Activated CD4-positive, alpha-beta T cell treated with anti-CD3 and anti-CD28 coated beads for 36 hours (primary cell): ENCODE data around the gene SAA4. TPM values are rescaled to one million over a fixed set of nuclear protein-coding genes. Genes with fewer than 3 reads are reported as not detected.
"Not testable (repeated sequence)": the region's sequence is repeated elsewhere in the genome, so short reads cannot be mapped to it uniquely, and the experiment has no call there.

Experiments
- ATAC-seq: fragments of 200-7000 bp; cut with Tn5 transposase; one replicate; pipeline ENCODE4 v1.10.0; 2021; ENCODE audit warnings: mild to moderate bottlenecking, moderate library complexity
- CTCF ChIA-PET: fragments of 350-600 bp; sonication (Branson Sonifier 250); formaldehyde crosslinking; loops from one replicate; lab custom pipeline; 2021; ENCODE audit warnings: antibody characterized with exemption; lab: Charles Lee
- POLR2A ChIA-PET: fragments of 350-600 bp; sonication (Branson Sonifier 250); formaldehyde crosslinking; loops from one replicate; lab custom pipeline; 2021; ENCODE audit warnings: antibody characterized with exemption, inconsistent platforms; lab: Charles Lee
- DNase-seq: peaks from one replicate; pipeline ENCODE4 v3.0.0-alpha.2; 2020
- H3K27ac Mint-ChIP-seq: one replicate; pipeline ENCODE4 v1.8.0; 2021; ENCODE audit warnings: mixed read lengths
- H3K27me3 Mint-ChIP-seq: one replicate; pipeline ENCODE4 v1.8.0; 2021; ENCODE audit warnings: mixed read lengths
- H3K36me3 Mint-ChIP-seq: one replicate; pipeline ENCODE4 v1.8.0; 2021; ENCODE audit warnings: low read depth, mixed read lengths
- H3K4me1 Mint-ChIP-seq: one replicate; pipeline ENCODE4 v1.8.0; 2021; ENCODE audit warnings: mixed read lengths
- H3K4me3 Mint-ChIP-seq: one replicate; pipeline ENCODE4 v1.8.0; 2021; ENCODE audit warnings: mild to moderate bottlenecking, moderate library complexity, mixed read lengths
- H3K9me3 Mint-ChIP-seq: one replicate; pipeline ENCODE4 v1.8.0; 2021; ENCODE audit warnings: low read depth, mixed read lengths
- intact Hi-C, 2 experiments: fragments of 100-400 bp; cut with DNase I in 1 of 2; cut with micrococcal nuclease in 1 of 2; formaldehyde crosslinking; loops; one replicate each; pipeline versions ENCODE4 v1.14.2 to v1.15.1; 2022 to 2024; cut with DNase I, micrococcal nuclease
- total RNA-seq, 2 experiments: library from RNA; stranded (reverse); gene quantifications; one replicate each; pipeline ENCODE4 v1.2.3, GENCODE V29; 2021

The SAA4 gene
- total RNA-seq, 2 experiments from 2014 or later, result not detected

DNA sequence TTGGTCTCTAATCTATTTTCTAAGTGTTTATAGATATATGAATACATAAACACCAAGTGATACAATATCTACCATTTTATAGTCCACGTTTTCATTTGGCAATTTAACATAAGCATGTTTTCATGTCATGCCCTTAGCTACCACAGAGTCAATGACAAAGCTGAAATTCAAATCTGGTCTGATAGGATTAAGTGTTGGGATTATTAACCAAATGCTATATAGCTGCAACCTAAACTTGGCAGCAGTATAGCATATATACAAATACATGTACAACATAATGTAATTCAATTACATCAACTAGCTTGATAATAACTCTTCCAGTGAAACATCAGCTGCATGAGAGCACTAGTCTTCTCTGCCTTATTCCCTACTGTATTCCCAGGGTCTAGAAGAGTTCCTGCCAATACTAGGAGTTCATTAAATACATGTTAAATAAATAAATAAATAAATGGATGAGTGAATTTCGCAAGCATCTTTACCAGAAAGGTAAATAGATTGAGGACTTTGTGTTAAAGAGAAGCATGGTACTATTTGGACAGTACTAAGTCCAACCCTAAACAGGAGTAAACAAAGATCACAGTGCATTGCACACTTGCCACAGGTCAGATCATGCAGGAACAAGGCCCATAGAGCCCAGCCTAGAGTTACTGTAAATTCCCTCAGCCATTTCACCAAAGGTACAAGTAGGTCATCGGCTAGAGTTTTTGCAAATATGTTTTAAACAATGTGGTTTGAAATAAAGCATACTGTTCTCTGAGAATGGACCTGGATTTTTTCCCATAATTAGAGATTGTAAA is 12.8 kb downstream of the SAA4 start:
- H3K4me1 Mint-ChIP-seq, result no peaks in the 10 kb centered on the region
- no peak overlapping the region for H3K4me3 Mint-ChIP-seq
- POLR2A ChIA-PET, result no interaction called here
- H3K27me3 Mint-ChIP-seq, result peaks cover 5% of the 10 kb centered on the region
- ATAC-seq (no peak), DNase-seq (no peak)
- H3K36me3 Mint-ChIP-seq, result no peaks in the 10 kb centered on the region
- CTCF ChIA-PET, result interaction anchor here (0.6 to 1.4 kb wide), 2 partner anchors 108 to 378 kb away, joined by 3 to 4 read pairs; no protein-coding TSS in a partner anchor
- intact Hi-C loops, result no loop called here
- no peak overlapping the region for H3K27ac Mint-ChIP-seq
- no peaks in the 10 kb centered on the region for H3K9me3 Mint-ChIP-seq

GRCh38 chr11:18222814-18223421 is 13.7 kb downstream of the SAA4 start:
- POLR2A ChIA-PET, result no interaction called here
- Mint-ChIP-seq H3K9me3 (no peaks in the 10 kb centered on the region), H3K27ac (no peak overlapping the region), H3K27me3 (peaks cover 5% of the 10 kb centered on the region), H3K4me1 (no peaks in the 10 kb centered on the region), H3K36me3 (no peaks in the 10 kb centered on the region), H3K4me3 (no peak overlapping the region)
- CTCF ChIA-PET, result no interaction called here
- DNase-seq, result no peak
- intact Hi-C loops, result no loop called here
- no peak for ATAC-seq

GRCh38 chr11:18221274-18221876 is 15.2 kb downstream of the SAA4 start:
- peaks cover 3% of the 10 kb centered on the region for H3K27me3 Mint-ChIP-seq
- ChIA-PET POLR2A (no interaction called here), CTCF (no interaction called here)
- ATAC-seq (no peak), DNase-seq (no peak)
- intact Hi-C loops, result no loop called here
- no peaks in the 10 kb centered on the region for H3K4me1 Mint-ChIP-seq
- H3K27ac Mint-ChIP-seq, result no peak overlapping the region
- H3K9me3 Mint-ChIP-seq, result no peaks in the 10 kb centered on the region
- no peak overlapping the region for H3K4me3 Mint-ChIP-seq
- H3K36me3 Mint-ChIP-seq, result no peaks in the 10 kb centered on the region

- H3K27ac Mint-ChIP-seq, result no peak overlapping the region
- no peaks in the 10 kb centered on the region for H3K9me3 Mint-ChIP-seq
- intact Hi-C loops, result no loop called here
- no peaks in the 10 kb centered on the region for H3K36me3 Mint-ChIP-seq
- ATAC-seq, result no peak
- DNase-seq, result no peak
- ChIA-PET POLR2A (no interaction called here), CTCF (interaction anchor here (0.6 kb wide), 2 partner anchors 35 to 232 kb away, joined by 3 read pairs; no protein-coding TSS in a partner anchor)
- H3K27me3 Mint-ChIP-seq, result peaks cover 44% of the 10 kb centered on the region
- no peaks in the 10 kb centered on the region for H3K4me1 Mint-ChIP-seq
- H3K4me3 Mint-ChIP-seq, result no peak overlapping the region
These were observed 27.5 kb downstream of the SAA4 start for GRCh38 chr11:18209058-18209457.

DNA sequence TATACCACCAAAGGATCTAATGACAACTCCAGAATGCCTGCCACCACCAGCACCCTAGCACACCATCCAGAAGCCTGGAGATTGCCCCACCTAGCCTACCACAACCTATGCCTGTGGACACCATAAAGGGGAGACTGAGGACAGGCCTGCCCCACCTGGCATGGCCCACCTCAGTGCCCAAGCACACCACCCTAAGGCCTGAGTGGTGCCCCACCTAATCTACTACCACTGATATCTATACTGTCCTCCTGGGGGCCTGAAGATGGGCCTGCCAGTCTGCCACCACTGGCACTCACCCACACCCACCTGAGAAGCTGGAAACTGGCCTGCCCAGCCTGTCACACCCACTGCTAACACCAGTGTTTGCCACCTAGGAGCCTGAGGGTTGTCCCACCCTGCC is 31.8 kb downstream of the SAA4 start:
- Mint-ChIP-seq H3K4me1 (no peaks in the 10 kb centered on the region), H3K27me3 (peaks cover 40% of the 10 kb centered on the region), H3K36me3 (no peaks in the 10 kb centered on the region), H3K4me3 (no peak overlapping the region), H3K9me3 (peaks cover 3% of the 10 kb centered on the region), H3K27ac (no peak overlapping the region)
- DNase-seq (no peak), ATAC-seq (no peak)
- CTCF ChIA-PET, result interaction anchor here (0.9 to 2.0 kb wide), 4 partner anchors 10 to 89 kb away, joined by 3 to 19 read pairs (median 4); no protein-coding TSS in a partner anchor
- POLR2A ChIA-PET, result no interaction called here
- intact Hi-C loops, result loop anchor here in 1 of 2 experiments (5.0 kb wide), 1 partner anchor 212 kb away; no protein-coding TSS in a partner anchor

DNA sequence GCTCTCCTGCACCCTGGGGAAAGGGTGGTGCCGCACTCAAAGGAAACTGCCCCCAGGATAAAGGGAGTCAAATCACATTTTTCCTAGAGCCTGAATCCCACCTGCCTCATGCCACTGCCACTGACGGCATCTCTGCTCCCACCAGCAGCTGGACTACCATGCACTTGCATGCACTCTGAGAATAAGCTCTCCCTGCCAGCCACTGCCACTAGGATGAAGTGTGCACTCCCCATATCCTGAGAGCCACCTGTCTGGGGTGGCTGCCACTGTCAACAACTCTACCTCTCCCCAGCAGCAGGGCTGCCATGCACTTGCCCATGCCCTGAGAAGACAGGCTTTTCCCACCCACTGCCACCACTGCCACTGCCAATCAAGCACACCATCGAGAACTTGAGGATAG is 32.4 kb downstream of the SAA4 start:
- H3K4me3 Mint-ChIP-seq, result no peak overlapping the region
- no peak for ATAC-seq
- peaks cover 35% of the 10 kb centered on the region for H3K27me3 Mint-ChIP-seq
- DNase-seq, result no peak
- intact Hi-C loops, result loop anchor here in 1 of 2 experiments (5.0 kb wide), 1 partner anchor 212 kb away; no protein-coding TSS in a partner anchor
- H3K4me1 Mint-ChIP-seq, result no peaks in the 10 kb centered on the region
- CTCF ChIA-PET, result interaction anchor here (0.6 to 2.0 kb wide), 9 partner anchors 8 to 213 kb away, joined by 3 to 19 read pairs (median 4); no protein-coding TSS in a partner anchor
- no peaks in the 10 kb centered on the region for H3K36me3 Mint-ChIP-seq
- H3K27ac Mint-ChIP-seq, result no peak overlapping the region
- POLR2A ChIA-PET, result no interaction called here
- peaks cover 3% of the 10 kb centered on the region for H3K9me3 Mint-ChIP-seq

GRCh38 chr11:18203723-18204122 is 32.9 kb downstream of the SAA4 start:
- DNase-seq, result peak; percentile 21
- intact Hi-C loops, result loop anchor here (1.0 to 5.0 kb wide), 2 partner anchors 88 to 211 kb away; no protein-coding TSS in a partner anchor
- Mint-ChIP-seq H3K36me3 (no peaks in the 10 kb centered on the region), H3K4me1 (no peaks in the 10 kb centered on the region), H3K27me3 (peaks cover 33% of the 10 kb centered on the region), H3K27ac (no peak overlapping the region), H3K4me3 (no peak overlapping the region), H3K9me3 (peaks cover 3% of the 10 kb centered on the region)
- POLR2A ChIA-PET, result no interaction called here
- ATAC-seq, result no peak
- CTCF ChIA-PET, result interaction anchor here (0.6 to 2.0 kb wide), 10 partner anchors 9 to 213 kb away, joined by 3 to 19 read pairs (median 4); no protein-coding TSS in a partner anchor

GRCh38 chr11:18197738-18198137 is 38.9 kb downstream of the SAA4 start:
- H3K9me3 Mint-ChIP-seq, H3K27ac Mint-ChIP-seq, intact Hi-C loops, H3K27me3 Mint-ChIP-seq, H3K4me1 Mint-ChIP-seq, DNase-seq, ATAC-seq, H3K36me3 Mint-ChIP-seq, H3K4me3 Mint-ChIP-seq: not testable (repeated sequence)
- CTCF ChIA-PET, result interaction anchor here (0.6 kb wide), 1 partner anchor 46 kb away, joined by 3 read pairs; no protein-coding TSS in a partner anchor
- POLR2A ChIA-PET, result interaction anchor here (0.6 kb wide), 1 partner anchor 457 kb away, joined by 3 read pairs; no protein-coding TSS in a partner anchor

GRCh38 chr11:18196532-18196931 is 40.1 kb downstream of the SAA4 start:
- ATAC-seq (no peak), DNase-seq (no peak)
- ChIA-PET POLR2A (no interaction called here), CTCF (no interaction called here)
- Mint-ChIP-seq H3K27ac (no peak overlapping the region), H3K36me3 (no peaks in the 10 kb centered on the region), H3K27me3 (peaks cover 4% of the 10 kb centered on the region), H3K4me1 (no peaks in the 10 kb centered on the region), H3K9me3 (no peaks in the 10 kb centered on the region), H3K4me3 (no peak overlapping the region)
- intact Hi-C loops, result no loop called here

DNA sequence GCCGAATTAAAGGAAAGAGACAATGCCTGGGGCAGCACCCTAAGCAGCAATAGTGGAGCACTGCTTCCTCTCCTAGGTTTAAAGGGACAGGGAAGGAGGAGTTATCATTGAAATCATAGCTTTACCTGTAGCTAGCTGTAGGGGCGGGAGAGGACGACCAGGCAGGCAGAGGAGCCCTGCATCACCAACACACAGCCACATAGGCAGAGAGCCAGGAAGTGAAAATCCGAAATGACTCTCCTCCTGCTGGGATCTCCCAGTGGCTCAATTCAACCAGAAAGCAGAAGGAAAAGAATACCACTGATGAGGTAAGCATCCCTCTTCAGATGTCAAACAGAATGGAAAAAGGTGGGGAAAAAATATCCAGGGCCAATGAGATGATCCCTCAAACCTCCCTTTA is 43.6 kb downstream of the SAA4 start:
- no peaks in the 10 kb centered on the region for H3K9me3 Mint-ChIP-seq
- ATAC-seq (peak; percentile 64), DNase-seq (peak; percentile 11)
- H3K27me3 Mint-ChIP-seq, result peaks cover under 1% of the 10 kb centered on the region
- H3K36me3 Mint-ChIP-seq, result no peaks in the 10 kb centered on the region
- no peaks in the 10 kb centered on the region for H3K4me1 Mint-ChIP-seq
- POLR2A ChIA-PET, result no interaction called here
- intact Hi-C loops, result no loop called here
- CTCF ChIA-PET, result no interaction called here
- no peak overlapping the region for H3K27ac Mint-ChIP-seq
- no peak overlapping the region for H3K4me3 Mint-ChIP-seq

DNA sequence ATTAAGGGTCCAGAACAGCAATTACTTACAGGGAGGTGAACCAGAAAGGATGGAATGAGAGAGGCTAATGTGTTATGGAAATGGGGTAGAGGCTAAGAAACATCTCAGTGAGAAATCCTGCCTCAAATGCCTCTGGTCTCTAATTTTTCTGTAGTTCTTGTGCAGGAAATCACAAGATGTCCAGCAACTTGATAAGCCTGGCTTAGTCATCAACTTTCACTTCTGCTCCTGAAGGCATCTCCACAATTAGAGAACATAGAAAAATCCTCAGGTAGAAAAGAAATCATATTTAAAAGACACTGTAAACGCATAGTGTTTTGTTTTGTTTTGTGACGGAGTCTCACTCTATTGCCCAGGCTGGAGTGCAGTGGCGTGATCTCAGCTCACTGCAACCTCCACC is 45.2 kb downstream of the SAA4 start:
- peaks cover 7% of the 10 kb centered on the region for H3K27me3 Mint-ChIP-seq
- no peaks in the 10 kb centered on the region for H3K9me3 Mint-ChIP-seq
- intact Hi-C loops, result no loop called here
- H3K36me3 Mint-ChIP-seq, result no peaks in the 10 kb centered on the region
- no peak overlapping the region for H3K27ac Mint-ChIP-seq
- ATAC-seq (no peak), DNase-seq (no peak)
- no peaks in the 10 kb centered on the region for H3K4me1 Mint-ChIP-seq
- POLR2A ChIA-PET, result no interaction called here
- H3K4me3 Mint-ChIP-seq, result no peak overlapping the region
- CTCF ChIA-PET, result interaction anchor here (0.9 kb wide), 1 partner anchor 76 kb away, joined by 3 read pairs; no protein-coding TSS in a partner anchor
